ENCODE measurements around the gene EEF1AKMT3.

EEF1AKMT3 gene

DNA sequence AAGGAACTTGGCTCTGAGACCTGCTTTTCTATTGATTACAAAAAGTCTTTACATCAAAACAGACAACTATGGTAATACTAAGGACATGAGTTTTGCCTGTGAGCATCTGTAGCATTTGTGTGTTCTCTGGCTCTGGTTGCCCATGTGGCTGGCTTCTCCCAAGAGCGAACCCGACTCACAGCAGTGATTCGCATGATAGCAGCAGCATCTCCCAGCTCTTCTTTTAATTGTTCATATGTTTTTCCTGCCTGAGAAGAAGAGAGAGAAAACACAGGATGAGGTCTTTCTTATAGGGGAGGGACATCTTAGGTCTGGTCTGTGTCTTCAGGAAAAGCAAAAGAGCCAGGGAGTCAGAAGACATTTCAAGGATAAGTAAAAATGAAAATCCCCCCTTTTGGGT, 28.6 kb downstream of the EEF1AKMT3 start:
- Histone ChIP-seq H3K4me3 (replicated peaks; ENCODE audit: low read depth, low read length) (no peak overlapping the region), H3K27me3 (replicated peaks; ENCODE audit: control insufficient read depth, insufficient read depth, low read length) (no peaks in the 10 kb centered on the region), H3K36me3 (ENCODE audit: control insufficient read depth, insufficient read depth, low read length) (no peaks in the 10 kb centered on the region; the same call in none of the 2 replicates)
- TF ChIP-seq, protein P1, sequence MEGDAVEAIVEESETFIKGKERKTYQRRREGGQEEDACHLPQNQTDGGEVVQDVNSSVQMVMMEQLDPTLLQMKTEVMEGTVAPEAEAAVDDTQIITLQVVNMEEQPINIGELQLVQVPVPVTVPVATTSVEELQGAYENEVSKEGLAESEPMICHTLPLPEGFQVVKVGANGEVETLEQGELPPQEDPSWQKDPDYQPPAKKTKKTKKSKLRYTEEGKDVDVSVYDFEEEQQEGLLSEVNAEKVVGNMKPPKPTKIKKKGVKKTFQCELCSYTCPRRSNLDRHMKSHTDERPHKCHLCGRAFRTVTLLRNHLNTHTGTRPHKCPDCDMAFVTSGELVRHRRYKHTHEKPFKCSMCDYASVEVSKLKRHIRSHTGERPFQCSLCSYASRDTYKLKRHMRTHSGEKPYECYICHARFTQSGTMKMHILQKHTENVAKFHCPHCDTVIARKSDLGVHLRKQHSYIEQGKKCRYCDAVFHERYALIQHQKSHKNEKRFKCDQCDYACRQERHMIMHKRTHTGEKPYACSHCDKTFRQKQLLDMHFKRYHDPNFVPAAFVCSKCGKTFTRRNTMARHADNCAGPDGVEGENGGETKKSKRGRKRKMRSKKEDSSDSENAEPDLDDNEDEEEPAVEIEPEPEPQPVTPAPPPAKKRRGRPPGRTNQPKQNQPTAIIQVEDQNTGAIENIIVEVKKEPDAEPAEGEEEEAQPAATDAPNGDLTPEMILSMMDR (IDR thresholded peaks at IDR 0.05; ENCODE audit: insufficient read depth, low read length, poor library complexity, severe bottlenecking) = no peak
- DNase-seq (ENCODE audit: extremely low read depth, insufficient read length) = no peak

DNA sequence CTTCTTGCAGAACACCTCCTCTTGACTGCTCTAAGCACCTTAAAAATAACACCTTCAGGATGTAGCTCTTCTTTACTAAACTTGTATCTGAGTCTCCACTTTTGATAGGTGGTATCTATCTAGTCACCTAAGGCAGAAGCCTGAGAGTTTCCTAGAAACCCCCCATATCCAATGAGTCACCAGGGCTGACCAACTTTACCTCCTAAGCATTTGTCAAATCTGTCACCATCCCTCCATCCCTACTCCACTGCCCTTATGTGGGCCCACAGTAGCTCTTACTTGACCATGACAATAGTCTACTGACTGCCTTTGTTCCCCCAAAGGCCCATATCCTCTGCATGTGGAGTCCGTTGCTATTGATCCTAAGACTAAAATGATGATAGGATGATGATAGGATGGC, 30.2 kb downstream of the EEF1AKMT3 start:
- peaks cover under 1% of the 10 kb centered on the region for H3K36me3 ChIP-seq (ENCODE audit: control insufficient read depth, insufficient read depth, low read length)

DNA sequence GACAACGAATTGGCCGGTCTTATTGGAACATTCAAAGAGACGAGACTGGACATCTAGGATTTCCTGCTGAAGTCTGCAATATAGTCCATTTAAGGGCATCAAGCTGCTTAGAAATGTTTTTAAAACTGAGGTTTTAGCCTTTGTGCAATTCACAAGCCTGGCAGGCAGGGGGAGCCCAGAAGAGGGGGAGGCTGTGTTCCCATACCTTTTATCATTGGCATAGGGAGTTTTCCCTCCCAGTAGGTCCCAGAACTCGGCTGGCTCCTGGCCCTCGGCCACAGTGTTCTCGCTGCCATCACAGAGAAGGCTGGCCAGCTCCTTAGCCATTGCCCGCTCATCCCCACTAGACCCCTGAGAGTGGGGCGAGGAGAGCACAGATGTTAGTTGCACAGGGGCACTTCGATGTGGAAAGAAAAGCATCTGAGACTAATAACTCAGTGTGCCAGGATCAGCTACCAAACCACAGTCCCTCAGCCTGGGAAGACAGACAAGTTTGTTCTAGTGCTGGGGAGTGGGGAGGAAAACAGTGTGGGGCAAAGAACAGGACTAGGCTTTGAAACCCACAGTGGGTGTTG, 31.0 kb downstream of the EEF1AKMT3 start:
- no peak overlapping the region for H3K4me3 ChIP-seq (replicated peaks; ENCODE audit: low read depth, low read length)
- H3K36me3 ChIP-seq (ENCODE audit: control insufficient read depth, insufficient read depth, low read length) = peaks cover 5% of the 10 kb centered on the region
- DNase-seq (ENCODE audit: extremely low read depth, insufficient read length) = no peak
- H3K27me3 ChIP-seq (replicated peaks; ENCODE audit: control insufficient read depth, insufficient read depth, low read length) = no peaks in the 10 kb centered on the region
- TF ChIP-seq, protein P1 (IDR thresholded peaks at IDR 0.05; ENCODE audit: insufficient read depth, low read length, poor library complexity, severe bottlenecking) = peak; percentile 79

More for the DNA sequence above, 30.2 kb downstream of the EEF1AKMT3 start:
- no peak for DNase-seq (ENCODE audit: extremely low read depth, insufficient read length)
- TF ChIP-seq, protein P1 (IDR thresholded peaks at IDR 0.05; ENCODE audit: insufficient read depth, low read length, poor library complexity, severe bottlenecking) = no peak
- no peak overlapping the region for H3K4me3 ChIP-seq (replicated peaks; ENCODE audit: low read depth, low read length)
- no peaks in the 10 kb centered on the region for H3K27me3 ChIP-seq (replicated peaks; ENCODE audit: control insufficient read depth, insufficient read depth, low read length)

DNA sequence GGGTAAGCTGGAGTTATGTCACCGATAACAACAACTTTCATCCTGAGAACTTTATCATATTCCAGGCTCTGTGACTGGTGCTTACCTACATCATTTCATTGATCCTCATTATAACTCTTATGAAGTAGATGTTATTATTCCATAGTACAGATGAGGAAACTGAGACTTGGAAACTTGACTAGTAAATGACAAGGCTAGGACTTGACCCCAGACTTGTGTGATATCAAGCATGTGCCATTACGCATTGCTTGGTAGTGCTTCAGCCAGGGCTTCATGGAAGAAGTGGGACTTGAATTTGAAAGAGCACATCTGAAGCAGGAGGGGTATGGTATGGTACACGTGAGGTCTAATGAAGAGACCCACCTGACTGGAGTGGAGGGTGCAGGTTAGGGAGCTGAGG, 34.3 kb downstream of the EEF1AKMT3 start:
- Histone ChIP-seq H3K4me3 (replicated peaks; ENCODE audit: low read depth, low read length) (no peak overlapping the region), H3K27me3 (replicated peaks; ENCODE audit: control insufficient read depth, insufficient read depth, low read length) (no peaks in the 10 kb centered on the region), H3K36me3 (ENCODE audit: control insufficient read depth, insufficient read depth, low read length) (peaks cover 5% of the 10 kb centered on the region)
- no peak for DNase-seq (ENCODE audit: extremely low read depth, insufficient read length)
- TF ChIP-seq, protein P1 (IDR thresholded peaks at IDR 0.05; ENCODE audit: insufficient read depth, low read length, poor library complexity, severe bottlenecking) = no peak

DNA sequence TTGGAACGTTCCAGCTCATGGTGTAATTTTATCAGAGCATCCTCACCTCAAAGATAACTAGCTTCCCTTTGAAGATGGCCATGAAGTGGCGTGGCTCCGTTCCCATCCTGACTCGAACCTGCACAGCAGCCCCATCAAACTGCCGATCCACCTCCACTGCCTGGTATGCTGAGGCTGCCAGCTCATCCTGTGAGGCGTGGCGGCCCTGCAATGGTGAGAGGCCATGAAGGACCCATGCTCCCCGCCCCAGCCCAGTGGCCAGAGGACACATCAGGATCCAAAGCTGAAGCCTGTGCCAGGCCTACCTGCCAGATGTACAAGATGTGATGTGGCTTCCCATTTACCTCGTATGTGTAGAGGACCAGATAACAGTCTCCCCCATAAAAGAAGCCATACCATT, 34.9 kb downstream of the EEF1AKMT3 start:
- no peaks in the 10 kb centered on the region for H3K27me3 ChIP-seq (replicated peaks; ENCODE audit: control insufficient read depth, insufficient read depth, low read length)
- TF ChIP-seq, protein P1 (IDR thresholded peaks at IDR 0.05; ENCODE audit: insufficient read depth, low read length, poor library complexity, severe bottlenecking) = no peak
- no peak for DNase-seq (ENCODE audit: extremely low read depth, insufficient read length)
- no peak overlapping the region for H3K4me3 ChIP-seq (replicated peaks; ENCODE audit: low read depth, low read length)
- peaks cover 5% of the 10 kb centered on the region; the same call in 1 of the 2 replicates for H3K36me3 ChIP-seq (ENCODE audit: control insufficient read depth, insufficient read depth, low read length)

DNA sequence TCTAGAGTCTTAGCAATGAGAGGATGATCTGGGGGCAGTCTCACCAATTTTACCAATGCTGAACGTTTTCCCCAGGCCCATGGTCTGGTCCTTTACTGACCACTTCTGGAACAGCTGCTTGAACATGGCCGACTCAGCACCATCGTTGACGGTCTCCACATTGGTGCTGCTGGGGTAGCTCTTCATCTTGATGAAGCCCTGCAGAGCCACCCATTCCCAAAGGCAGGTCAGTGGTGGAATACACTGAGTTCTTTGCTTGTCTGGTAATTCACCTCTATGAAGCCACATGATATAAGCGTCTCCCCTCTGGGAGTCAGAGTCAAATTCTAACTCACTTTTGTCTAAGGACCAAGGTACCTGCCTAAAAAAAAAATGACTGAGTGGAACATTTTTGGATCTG, 35.9 kb downstream of the EEF1AKMT3 start:
- Histone ChIP-seq H3K36me3 (ENCODE audit: control insufficient read depth, insufficient read depth, low read length) (peaks cover 5% of the 10 kb centered on the region; the same call in 1 of the 2 replicates), H3K27me3 (replicated peaks; ENCODE audit: control insufficient read depth, insufficient read depth, low read length) (no peaks in the 10 kb centered on the region), H3K4me3 (replicated peaks; ENCODE audit: low read depth, low read length) (no peak overlapping the region)
- no peak for DNase-seq (ENCODE audit: extremely low read depth, insufficient read length)
- TF ChIP-seq, protein P1 (IDR thresholded peaks at IDR 0.05; ENCODE audit: insufficient read depth, low read length, poor library complexity, severe bottlenecking) = no peak
